Choroid plexus epithelial cell (primary cell): Measurements from ENCODE around the gene P2RY6.

ENCODE experiments used
- DNase-seq: peaks from one replicate; pipeline ENCODE4 v3.0.0-alpha.2; 2010; ENCODE audit warnings: low read depth
- H3K4me3 ChIP-seq: 2 replicates; pipeline ENCODE4 v1.5.1; 2011; ENCODE audit warnings: low read depth, mild to moderate bottlenecking, control low read depth, low read length, moderate library complexity
- CTCF ChIP-seq: conservative IDR thresholded peaks from 2 replicates; pipeline ENCODE4 v1.5.1; 2011; ENCODE audit warnings: low read depth, mild to moderate bottlenecking, control low read depth, inconsistent platforms, low read length, moderate library complexity

P2RY6 gene

GRCh38 chr11:73274722-73275380 lies 2.7 kb downstream of the P2RY6 start:
- DNase-seq = no peak
- H3K4me3 ChIP-seq = no peak overlapping the region
- no peak for TF ChIP-seq CTCF

- TF ChIP-seq CTCF = no peak
- DNase-seq = no peak
- H3K4me3 ChIP-seq = no peak overlapping the region
Observed at GRCh38 chr11:73275381-73275750, 3.2 kb downstream of the P2RY6 start.

- no peak overlapping the region for H3K4me3 ChIP-seq
- no peak for DNase-seq
- TF ChIP-seq CTCF = no peak
Observed at GRCh38 chr11:73277467-73277866, 5.3 kb downstream of the P2RY6 start.

GRCh38 chr11:73280626-73281025 lies 8.5 kb downstream of the P2RY6 start:
- H3K4me3 ChIP-seq = no peak overlapping the region
- DNase-seq = no peak
- no peak for TF ChIP-seq CTCF

- DNase-seq = no peak
- H3K4me3 ChIP-seq = no peak overlapping the region
- no peak for TF ChIP-seq CTCF
Observed at GRCh38 chr11:73281201-73281741, 9.1 kb downstream of the P2RY6 start.

- TF ChIP-seq CTCF = no peak
- H3K4me3 ChIP-seq = no peak overlapping the region
- no peak for DNase-seq
Observed at GRCh38 chr11:73281796-73282660, 9.9 kb downstream of the P2RY6 start.
